Measurements from ENCODE around the gene IRX5.

Gene IRX5

GRCh38 chr16:54952195-54952594 is 21.5 kb downstream of the IRX5 start:
- DNase-seq: no peak

DNA sequence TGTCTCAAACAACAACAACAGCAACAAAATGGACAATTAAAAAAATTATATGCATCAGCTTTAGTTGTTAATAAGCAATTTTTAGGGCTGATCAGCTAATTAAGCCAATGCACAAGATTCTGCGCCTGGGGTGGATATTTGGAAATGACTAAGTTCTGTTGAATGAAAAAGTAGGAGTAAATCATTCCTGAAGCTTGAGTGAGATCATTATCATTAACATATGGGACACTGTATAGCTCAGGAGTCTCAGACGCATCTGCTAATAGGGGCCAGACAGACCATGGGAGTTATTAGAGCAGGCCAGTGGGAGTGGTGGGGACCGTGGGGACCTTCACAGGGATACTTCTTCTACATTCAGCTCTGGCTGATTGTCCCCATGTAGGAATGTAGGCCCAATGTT is 22.8 kb downstream of the IRX5 start:
- DNase-seq: no peak

GRCh38 chr16:54954220-54954619 is 23.6 kb downstream of the IRX5 start:
- no peak for DNase-seq

DNA sequence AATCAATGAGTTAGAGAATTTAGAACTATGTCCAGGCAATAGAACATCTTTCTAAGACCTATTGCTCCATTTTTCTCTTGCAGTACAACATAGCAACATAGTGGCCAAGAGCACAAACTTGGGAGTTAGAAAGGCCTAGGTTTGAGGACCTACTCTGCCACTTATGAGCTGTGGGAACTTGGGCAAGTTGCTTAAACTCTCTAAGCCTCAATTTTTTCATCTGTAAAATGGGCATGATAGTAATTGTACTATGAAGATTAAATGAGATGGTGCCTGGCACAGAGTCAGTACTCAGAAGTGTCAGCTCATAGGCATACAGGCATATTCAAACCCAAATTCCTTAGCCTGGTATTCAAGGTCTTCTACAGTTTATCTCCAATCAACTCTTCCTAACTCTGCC is 25.1 kb downstream of the IRX5 start:
- DNase-seq: no peak

DNA sequence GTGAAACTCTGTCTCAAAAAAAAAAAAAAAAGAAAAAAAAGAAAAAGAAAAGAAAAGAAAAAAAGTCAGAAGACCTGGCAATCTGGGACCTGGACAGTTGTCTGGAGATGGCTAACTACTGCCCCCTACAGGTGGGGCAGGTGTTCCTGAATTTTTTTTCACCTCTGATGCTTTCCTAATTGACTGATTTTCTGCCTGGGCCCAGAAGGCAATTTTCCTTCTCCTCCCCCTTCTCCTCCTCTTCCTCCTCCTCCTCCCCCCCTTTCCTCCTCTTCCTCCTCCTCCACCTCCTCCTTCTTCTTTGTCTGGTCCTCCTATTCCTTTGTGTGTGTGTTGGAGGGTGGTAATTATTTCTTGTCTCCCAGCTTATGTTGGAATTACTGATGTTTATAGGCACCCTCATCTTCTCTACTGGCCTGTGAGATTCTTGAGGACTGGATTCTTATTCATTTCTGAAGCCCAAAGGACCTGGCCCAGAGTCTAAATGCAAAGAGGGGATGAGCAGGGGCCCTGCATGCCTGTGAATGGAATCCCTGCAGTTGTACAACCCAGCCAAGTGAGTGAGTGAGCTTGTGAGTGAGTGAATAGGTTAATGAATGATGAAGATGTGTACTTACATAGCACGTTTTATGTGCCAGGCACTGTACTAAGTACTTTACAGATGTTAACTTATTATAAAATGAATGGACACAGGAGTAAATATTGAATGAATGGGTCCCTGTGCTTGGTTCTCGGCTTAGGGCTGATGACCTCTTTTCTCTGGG is 26.9 kb downstream of the IRX5 start:
- DNase-seq: no peak

GRCh38 chr16:54962045-54962444 is 31.4 kb downstream of the IRX5 start:
- DNase-seq: no peak

DNA sequence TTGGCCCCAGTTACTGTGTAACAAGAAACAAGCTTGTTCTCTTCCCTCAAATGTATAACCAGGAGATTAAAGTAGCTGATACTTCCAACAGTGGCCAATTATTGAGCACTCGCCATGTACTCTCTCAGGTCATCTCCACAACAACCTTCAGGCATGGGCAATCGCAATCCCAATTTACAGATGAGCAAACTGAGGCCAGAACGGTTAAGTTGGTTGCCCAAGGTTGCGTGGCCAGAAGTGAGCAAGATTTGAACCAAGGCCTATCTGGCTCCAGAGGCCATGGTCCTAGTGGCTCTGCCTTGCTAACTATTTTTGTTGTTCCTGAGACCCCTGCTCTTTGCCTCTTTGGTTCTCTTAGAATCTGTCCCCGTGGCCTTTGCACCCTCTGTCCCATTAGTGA is 33.6 kb downstream of the IRX5 start:
- no peak for DNase-seq

DNA sequence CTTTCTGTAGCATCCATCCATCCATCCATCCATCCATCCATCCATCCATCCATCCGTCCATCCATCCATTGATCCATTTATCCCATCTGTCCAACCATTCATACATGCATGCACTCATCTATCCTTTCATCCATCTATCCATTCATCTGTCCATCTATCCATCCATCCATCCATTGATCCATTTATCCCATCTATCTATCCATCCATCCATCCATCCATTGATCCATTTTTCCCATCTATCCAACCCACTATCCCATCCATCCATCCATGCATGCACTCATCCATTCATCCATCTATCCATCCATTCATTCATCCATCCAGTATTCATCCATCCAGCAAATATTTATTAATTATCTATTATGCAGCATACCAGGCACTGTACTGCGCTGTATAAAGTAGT is 34.8 kb downstream of the IRX5 start:
- DNase-seq: no peak

GRCh38 chr16:54968011-54968410 is 37.3 kb downstream of the IRX5 start:
- DNase-seq: no peak

DNA sequence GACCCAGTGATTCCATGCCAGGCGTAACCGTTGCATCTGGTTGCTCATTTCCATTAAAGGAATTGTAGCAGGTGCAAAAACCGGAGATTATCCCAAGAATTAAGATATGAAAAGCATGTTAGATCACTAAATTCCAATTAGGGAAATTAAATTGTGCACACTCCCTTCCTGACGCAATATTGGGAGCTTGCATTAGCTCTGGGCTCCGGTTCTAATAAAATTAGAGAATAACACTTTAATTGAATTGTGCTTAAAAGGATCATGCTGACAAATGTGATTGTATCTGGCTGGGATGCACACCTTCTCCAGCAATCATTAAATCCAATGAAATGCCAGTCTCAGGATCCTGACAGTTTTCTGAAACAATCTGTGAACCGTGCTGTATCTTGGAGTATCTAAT is 38.1 kb downstream of the IRX5 start:
- DNase-seq: no peak

DNA sequence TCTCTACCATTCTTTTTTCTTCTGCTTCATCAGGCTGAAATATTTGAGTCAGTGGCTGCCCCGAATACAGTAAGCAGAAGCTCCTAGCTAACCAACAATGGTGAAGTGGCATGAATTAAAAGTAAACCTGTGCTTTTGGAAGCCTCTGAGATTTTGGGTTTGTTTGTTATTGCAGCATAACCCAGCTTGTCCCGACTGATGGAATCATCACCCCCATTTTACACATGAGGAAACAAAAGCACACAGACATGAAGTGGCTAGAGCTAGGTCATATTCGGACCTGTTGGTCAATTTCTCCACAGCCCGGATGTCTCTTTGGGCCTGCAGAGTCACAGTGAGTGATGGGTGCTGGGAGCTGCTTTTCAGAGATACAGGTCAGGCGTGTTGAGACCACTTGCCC is 39.4 kb downstream of the IRX5 start:
- no peak for DNase-seq

DNA sequence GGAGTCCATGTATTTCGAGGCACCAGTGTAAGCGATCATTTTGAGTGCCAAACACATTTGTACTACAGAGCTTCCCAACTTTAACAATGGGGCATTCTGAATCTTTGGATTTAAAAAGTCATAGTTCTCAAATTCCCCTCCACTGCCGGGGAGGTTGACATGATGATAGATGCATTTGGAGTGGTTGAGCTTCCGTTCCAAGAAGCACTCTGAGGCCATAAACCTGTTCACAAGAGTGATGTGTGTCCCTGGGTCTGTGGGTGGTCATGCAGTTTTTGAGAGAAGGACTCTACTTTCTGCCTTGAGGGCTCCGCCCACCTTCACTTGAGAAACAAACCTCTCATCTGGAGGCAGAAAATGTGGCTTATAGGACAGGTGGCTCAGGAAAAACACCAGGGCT is 43.7 kb downstream of the IRX5 start:
- no peak for DNase-seq

DNA sequence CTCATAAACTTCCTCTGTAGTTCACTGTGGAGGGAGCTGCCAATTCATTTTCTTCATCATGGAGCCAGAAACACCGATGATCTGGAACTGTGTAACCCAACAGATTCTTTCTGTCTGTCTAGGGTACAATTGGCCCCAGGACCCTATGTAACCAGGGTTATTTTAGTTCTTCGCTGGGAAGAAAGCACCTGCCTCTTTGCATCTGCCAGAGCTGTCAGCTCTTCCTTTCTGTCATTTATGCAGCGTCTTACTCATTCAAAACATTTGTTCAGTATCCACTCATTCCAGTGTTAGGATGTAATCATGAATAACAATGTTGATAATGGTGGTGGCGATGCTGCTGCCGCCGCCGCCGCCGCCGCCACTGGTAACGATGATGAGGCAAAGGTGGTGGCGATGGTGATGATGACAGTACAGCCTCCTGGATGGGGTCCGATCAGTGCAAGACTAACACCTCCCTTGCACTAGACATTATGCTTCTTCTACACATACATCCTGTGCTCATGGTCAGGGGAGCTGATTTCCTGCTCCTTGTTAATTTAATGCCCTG is 46.1 kb downstream of the IRX5 start:
- DNase-seq: no peak

GRCh38 chr16:54977211-54977610 is 46.5 kb downstream of the IRX5 start:
- DNase-seq: no peak

DNA sequence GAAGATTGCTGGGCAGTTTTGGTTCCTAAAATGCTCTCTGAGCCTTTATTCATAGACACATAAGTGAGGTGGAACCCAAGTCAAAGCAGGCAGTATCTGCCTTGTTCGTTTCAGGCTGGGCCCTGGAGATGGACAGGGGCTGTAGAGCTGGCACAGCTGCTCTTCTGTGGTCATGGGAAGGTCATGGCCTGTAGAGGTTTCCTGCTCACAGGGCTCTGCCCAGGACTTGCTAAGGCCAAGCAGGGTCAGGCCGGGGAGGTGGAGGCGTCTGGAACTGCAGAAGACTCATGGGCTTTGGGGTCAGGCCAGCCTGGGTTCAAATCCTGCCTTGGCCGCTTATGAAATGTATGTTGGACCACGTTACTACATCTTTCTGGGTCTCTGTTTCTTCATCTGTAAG is 50.2 kb downstream of the IRX5 start:
- no peak for DNase-seq
